BE2C (cell line): Measurements from ENCODE around the gene NHSL1.

Experiments
- DNase-seq: peaks from one replicate; pipeline ENCODE4 v3.0.0-alpha.2; 2020
- H3K27me3 ChIP-seq: fragments of 250-450 bp; sonication (Bioruptor Pico); 2 replicates; pipeline ENCODE4 v1.5.1; 2020; ENCODE audit warnings: mild to moderate bottlenecking
- H3K36me3 ChIP-seq: fragments of 250-450 bp; sonication (Bioruptor Pico); 2 replicates; pipeline ENCODE4 v1.5.1; 2020; ENCODE audit warnings: mild to moderate bottlenecking
- H3K4me1 ChIP-seq: fragments of 250-450 bp; sonication (Bioruptor Pico); 2 replicates; pipeline ENCODE4 v1.5.1; 2020
- H3K4me3 ChIP-seq: 2 replicates; pipeline ENCODE4 v1.5.1; 2011; ENCODE audit warnings: low read depth, low read length
- H3K9me3 ChIP-seq: fragments of 250-450 bp; sonication (Bioruptor Pico); 2 replicates; pipeline ENCODE4 v1.5.1; 2020
- TF ChIP-seq, protein P1 (sequence below): IDR thresholded peaks from 2 replicates; pipeline ENCODE4 v1.5.1; 2012; ENCODE audit warnings: mild to moderate bottlenecking, low read depth, low read length

The NHSL1 gene

DNA sequence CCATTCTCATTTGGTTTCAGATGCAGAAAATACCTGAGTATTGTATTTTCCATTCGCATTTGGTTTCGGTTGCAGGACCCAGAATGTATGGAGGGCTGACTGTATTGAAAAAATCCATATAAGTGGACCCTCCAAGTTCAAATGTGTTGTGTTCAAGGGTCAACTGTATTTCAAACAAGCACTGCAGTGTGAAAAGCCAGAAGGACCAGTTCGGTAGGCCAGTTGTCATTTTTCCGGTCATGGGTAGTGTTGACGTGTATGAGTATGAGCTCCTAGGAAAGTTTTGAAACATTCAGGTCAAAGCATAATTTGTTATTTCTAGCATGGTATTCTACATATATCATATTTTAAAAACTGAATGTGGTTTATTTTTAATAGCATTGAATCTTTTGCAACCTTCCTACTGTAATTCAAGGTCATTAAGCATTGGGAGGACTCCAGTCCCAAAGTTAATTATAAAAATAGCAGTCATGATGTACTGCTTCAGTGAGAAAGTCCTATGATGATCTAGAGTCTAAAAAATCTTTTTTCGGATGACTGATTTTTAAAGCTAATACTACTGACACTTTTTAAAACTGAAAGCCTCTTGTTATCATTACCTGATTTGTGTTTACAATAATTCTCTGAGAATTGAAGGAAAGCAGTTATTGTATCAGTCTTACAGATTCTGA, 18.9 kb downstream of the NHSL1 start:
- no peaks in the 10 kb centered on the region for H3K4me1 ChIP-seq
- no peak overlapping the region for H3K4me3 ChIP-seq
- H3K9me3 ChIP-seq: no peaks in the 10 kb centered on the region
- DNase-seq: no peak
- no peaks in the 10 kb centered on the region for H3K36me3 ChIP-seq
- peaks cover 7% of the 10 kb centered on the region for H3K27me3 ChIP-seq
- TF ChIP-seq, protein P1, sequence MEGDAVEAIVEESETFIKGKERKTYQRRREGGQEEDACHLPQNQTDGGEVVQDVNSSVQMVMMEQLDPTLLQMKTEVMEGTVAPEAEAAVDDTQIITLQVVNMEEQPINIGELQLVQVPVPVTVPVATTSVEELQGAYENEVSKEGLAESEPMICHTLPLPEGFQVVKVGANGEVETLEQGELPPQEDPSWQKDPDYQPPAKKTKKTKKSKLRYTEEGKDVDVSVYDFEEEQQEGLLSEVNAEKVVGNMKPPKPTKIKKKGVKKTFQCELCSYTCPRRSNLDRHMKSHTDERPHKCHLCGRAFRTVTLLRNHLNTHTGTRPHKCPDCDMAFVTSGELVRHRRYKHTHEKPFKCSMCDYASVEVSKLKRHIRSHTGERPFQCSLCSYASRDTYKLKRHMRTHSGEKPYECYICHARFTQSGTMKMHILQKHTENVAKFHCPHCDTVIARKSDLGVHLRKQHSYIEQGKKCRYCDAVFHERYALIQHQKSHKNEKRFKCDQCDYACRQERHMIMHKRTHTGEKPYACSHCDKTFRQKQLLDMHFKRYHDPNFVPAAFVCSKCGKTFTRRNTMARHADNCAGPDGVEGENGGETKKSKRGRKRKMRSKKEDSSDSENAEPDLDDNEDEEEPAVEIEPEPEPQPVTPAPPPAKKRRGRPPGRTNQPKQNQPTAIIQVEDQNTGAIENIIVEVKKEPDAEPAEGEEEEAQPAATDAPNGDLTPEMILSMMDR: no peak

DNA sequence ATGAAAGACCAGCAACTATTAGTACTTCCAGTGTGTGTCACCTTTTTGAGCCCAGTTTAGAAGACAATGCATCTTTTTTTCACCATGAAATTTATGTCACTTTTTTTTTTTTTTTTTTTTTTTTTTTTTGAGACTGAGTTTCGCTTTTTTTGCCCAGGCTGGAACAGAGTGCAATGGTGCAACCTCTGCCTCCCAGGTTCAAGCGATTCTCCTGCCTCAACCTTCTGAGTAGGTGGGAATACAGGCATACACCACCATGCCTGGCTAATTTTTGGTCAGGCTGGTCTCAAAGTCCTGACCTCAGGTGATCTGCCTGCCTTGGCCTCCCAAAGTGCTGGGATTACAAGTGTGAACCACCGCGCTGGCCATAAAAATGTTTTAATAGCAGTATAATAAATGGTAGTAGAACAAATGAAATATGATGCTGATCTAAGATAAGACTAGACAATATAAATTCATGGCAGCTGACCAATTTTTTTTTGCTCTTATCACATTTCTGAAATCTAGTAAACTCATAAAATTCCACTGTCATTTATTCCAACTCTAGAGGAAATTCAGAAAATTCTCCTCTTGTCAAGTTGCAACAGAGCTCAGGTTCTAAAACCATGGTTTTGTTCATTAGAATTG, 21.3 kb downstream of the NHSL1 start:
- H3K4me3 ChIP-seq: no peak overlapping the region
- H3K4me1 ChIP-seq: no peaks in the 10 kb centered on the region
- no peak for DNase-seq
- no peaks in the 10 kb centered on the region for H3K9me3 ChIP-seq
- peaks cover 7% of the 10 kb centered on the region; the same call in 1 of the 2 replicates for H3K27me3 ChIP-seq
- no peaks in the 10 kb centered on the region for H3K36me3 ChIP-seq
- TF ChIP-seq, protein P1: no peak

GRCh38 chr6:138476116-138476515, 23.2 kb downstream of the NHSL1 start:
- TF ChIP-seq, protein P1: no peak
- Histone ChIP-seq H3K36me3 (no peaks in the 10 kb centered on the region), H3K4me3 (no peak overlapping the region), H3K4me1 (no peaks in the 10 kb centered on the region), H3K27me3 (peaks cover 7% of the 10 kb centered on the region; the same call in 1 of the 2 replicates), H3K9me3 (no peaks in the 10 kb centered on the region)
- no peak for DNase-seq

GRCh38 chr6:138473144-138473543, 26.1 kb downstream of the NHSL1 start:
- Histone ChIP-seq H3K36me3 (no peaks in the 10 kb centered on the region), H3K4me3 (no peak overlapping the region), H3K4me1 (no peaks in the 10 kb centered on the region), H3K9me3 (no peaks in the 10 kb centered on the region), H3K27me3 (no peaks in the 10 kb centered on the region)
- TF ChIP-seq, protein P1: no peak
- DNase-seq: no peak

DNA sequence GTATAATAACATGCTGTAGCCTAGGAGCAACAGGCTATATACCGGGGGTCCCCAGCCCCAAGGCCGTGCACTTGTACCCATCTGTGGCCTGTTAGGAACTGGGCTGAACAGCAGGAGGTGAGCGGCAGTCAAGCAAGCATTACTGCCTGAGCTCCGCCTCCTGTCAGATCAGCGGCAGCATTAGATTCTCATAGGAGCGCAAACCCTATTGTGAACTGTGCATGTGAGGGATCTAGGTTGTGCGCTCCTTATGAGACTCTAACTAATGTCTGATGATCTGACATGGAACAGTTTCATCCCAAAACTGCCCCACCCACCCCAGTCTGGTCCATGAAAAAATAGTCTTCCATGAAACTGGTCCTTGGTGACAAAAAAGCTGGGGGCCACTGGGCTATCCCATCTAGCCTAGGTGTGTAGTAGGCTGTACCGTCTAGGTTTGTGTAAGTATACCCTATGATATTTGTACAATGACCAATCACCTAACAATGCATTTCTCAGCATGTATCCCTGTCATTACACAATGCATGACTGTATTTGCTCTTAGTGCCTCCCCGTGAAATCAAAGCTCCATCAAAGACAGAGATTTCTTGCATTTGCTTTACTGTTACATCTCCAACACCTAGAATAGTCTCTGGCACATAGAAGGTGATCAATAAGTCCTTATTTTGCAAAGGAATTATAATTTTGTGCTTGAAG, 30.8 kb downstream of the NHSL1 start:
- no peaks in the 10 kb centered on the region for H3K27me3 ChIP-seq
- DNase-seq: no peak
- H3K4me3 ChIP-seq: no peak overlapping the region
- TF ChIP-seq, protein P1: no peak
- H3K4me1 ChIP-seq: no peaks in the 10 kb centered on the region
- H3K9me3 ChIP-seq: no peaks in the 10 kb centered on the region
- H3K36me3 ChIP-seq: no peaks in the 10 kb centered on the region

DNA sequence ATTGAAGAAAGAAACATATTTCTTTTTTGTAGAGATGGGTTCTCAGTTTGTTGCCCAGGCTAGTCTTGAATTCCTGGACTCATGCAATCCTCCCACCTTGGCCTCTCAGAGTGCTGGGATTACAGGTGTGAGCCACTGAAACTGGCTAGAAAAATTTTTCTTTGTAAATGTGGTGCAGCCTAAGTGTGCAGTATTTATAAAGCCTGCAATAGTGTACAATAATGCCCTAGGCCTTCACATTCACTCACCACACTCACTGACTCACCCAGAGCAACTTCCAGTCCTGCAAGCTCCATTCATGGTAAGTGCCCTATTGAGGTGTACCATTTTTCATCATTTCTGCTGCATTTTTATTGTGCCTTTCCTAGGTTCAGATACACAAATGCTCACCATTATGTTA, 31.4 kb downstream of the NHSL1 start:
- no peaks in the 10 kb centered on the region for H3K27me3 ChIP-seq
- no peaks in the 10 kb centered on the region for H3K9me3 ChIP-seq
- TF ChIP-seq, protein P1: no peak
- no peaks in the 10 kb centered on the region for H3K4me1 ChIP-seq
- no peak overlapping the region for H3K4me3 ChIP-seq
- no peak for DNase-seq
- no peaks in the 10 kb centered on the region for H3K36me3 ChIP-seq
